HL-60 (cell line): ENCODE measurements around the gene GNAQ.
A peak's percentile ranks its signal among the peaks of the same experiment; 100 is the strongest.

Experiments
- DNase-seq, 2 experiments: peaks; one replicate each; pipeline ENCODE4 v3.0.0-alpha.2; 2010 to 2020; ENCODE audit warnings: low read depth in 1 of 2, low spot score in 1 of 2
- H3K27ac ChIP-seq: fragments of 250-450 bp; sonication (Bioruptor Pico); replicated peaks from 2 replicates; pipeline ENCODE4 v1.5.1; 2020; ENCODE audit warnings: mild to moderate bottlenecking, moderate library complexity
- H3K27me3 ChIP-seq: fragments of 250-450 bp; sonication (Bioruptor Pico); 2 replicates; pipeline ENCODE4 v1.5.1; 2021; ENCODE audit warnings: mild to moderate bottlenecking, moderate library complexity; ENCODE audit not compliant: insufficient read depth, poor library complexity, severe bottlenecking
- H3K4me3 ChIP-seq: replicated peaks from 2 replicates; pipeline ENCODE4 v1.5.1; 2011; ENCODE audit warnings: mild to moderate bottlenecking, control low read depth, low read length; ENCODE audit not compliant: insufficient read depth
- GABPA ChIP-seq: IDR thresholded peaks from 2 replicates; pipeline ENCODE4 v1.6.1; 2012; ENCODE audit warnings: low read depth
- POLR2AphosphoS5 ChIP-seq: IDR thresholded peaks from 2 replicates; pipeline ENCODE4 v1.6.1; 2012; ENCODE audit warnings: low read depth
- SPI1 ChIP-seq: IDR thresholded peaks from 2 replicates; pipeline ENCODE4 v1.6.1; 2012; ENCODE audit warnings: low read depth, mild to moderate bottlenecking, borderline replicate concordance
- TF ChIP-seq, protein P1 (sequence below): IDR thresholded peaks from 2 replicates; pipeline ENCODE4 v1.6.1; 2012; ENCODE audit warnings: low read depth; ENCODE audit not compliant: insufficient replicate concordance
- TF ChIP-seq, protein P2 (sequence below): IDR thresholded peaks from one replicate; pipeline ENCODE4 v1.5.1; 2011; ENCODE audit warnings: low read length, control low read depth, inconsistent platforms; ENCODE audit not compliant: insufficient read depth

The GNAQ gene

DNA sequence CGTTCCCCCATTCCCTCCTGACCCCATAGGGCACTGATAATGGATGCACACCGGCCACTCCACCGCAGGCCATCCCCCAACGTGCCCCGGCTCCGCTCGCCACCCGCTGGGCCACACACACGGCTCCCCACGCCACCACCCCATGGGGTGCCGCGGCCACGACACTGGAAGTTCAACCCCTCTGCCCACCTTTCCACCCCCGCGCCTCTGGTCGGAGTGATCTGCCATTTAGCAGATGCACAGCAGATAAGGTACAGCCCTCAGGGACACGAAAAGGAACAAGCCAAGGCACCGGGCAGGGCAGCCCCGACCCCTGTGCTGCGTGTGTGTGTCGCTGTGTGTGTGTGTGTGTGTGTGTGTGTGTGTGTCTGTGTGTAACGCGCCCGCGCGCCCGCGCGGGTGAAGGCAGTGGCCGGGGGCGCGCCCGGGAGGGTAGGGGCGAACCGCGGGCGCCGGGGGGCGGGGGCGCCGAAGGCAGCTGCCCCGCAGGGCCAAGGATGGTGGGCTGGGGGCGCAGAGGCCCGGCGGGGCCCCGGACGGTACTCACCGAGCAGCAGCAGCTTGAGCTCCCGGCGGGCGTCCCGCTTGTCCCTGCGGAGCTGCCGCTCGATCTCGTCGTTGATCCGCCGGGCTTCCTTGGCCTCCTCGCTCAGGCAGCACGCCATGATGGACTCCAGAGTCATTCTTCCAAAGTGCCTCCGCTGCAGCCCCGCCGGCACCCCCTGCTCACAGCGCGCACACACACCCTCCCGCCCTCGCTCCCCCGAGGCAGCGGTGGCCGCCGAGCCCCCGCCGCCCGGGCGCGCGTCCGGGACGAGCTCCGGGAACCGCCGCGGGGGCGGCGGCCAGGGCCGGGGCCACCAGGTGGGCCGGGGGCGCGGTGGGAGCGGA lies 813 bp downstream of the GNAQ start:
- peak; percentile 61 to 66 for DNase-seq
- H3K27ac ChIP-seq: peak overlapping the region; percentile 85
- H3K4me3 ChIP-seq: peak overlapping the region; percentile 90
- H3K27me3 ChIP-seq: no peaks in the 10 kb centered on the region
- TF ChIP-seq GABPA (no peak), SPI1 (no peak), POLR2AphosphoS5 (no peak; the same call in 1 of the 2 replicates)
- TF ChIP-seq, protein P1, sequence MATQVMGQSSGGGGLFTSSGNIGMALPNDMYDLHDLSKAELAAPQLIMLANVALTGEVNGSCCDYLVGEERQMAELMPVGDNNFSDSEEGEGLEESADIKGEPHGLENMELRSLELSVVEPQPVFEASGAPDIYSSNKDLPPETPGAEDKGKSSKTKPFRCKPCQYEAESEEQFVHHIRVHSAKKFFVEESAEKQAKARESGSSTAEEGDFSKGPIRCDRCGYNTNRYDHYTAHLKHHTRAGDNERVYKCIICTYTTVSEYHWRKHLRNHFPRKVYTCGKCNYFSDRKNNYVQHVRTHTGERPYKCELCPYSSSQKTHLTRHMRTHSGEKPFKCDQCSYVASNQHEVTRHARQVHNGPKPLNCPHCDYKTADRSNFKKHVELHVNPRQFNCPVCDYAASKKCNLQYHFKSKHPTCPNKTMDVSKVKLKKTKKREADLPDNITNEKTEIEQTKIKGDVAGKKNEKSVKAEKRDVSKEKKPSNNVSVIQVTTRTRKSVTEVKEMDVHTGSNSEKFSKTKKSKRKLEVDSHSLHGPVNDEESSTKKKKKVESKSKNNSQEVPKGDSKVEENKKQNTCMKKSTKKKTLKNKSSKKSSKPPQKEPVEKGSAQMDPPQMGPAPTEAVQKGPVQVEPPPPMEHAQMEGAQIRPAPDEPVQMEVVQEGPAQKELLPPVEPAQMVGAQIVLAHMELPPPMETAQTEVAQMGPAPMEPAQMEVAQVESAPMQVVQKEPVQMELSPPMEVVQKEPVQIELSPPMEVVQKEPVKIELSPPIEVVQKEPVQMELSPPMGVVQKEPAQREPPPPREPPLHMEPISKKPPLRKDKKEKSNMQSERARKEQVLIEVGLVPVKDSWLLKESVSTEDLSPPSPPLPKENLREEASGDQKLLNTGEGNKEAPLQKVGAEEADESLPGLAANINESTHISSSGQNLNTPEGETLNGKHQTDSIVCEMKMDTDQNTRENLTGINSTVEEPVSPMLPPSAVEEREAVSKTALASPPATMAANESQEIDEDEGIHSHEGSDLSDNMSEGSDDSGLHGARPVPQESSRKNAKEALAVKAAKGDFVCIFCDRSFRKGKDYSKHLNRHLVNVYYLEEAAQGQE: no peak
- TF ChIP-seq, protein P2, sequence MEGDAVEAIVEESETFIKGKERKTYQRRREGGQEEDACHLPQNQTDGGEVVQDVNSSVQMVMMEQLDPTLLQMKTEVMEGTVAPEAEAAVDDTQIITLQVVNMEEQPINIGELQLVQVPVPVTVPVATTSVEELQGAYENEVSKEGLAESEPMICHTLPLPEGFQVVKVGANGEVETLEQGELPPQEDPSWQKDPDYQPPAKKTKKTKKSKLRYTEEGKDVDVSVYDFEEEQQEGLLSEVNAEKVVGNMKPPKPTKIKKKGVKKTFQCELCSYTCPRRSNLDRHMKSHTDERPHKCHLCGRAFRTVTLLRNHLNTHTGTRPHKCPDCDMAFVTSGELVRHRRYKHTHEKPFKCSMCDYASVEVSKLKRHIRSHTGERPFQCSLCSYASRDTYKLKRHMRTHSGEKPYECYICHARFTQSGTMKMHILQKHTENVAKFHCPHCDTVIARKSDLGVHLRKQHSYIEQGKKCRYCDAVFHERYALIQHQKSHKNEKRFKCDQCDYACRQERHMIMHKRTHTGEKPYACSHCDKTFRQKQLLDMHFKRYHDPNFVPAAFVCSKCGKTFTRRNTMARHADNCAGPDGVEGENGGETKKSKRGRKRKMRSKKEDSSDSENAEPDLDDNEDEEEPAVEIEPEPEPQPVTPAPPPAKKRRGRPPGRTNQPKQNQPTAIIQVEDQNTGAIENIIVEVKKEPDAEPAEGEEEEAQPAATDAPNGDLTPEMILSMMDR: no peak

DNA sequence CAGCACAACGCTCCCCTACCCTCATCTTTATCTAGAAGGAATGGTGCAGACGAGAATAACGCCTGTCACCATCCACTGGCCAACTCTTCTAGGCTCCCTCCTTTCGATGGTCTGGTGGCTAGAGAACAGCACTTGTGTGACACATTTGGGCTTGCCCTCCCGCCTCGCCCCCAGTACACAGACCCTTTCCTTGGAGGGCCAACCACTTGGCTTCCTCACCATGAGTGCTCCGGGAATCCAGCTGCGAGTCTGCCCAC lies 1.4 kb downstream of the GNAQ start:
- DNase-seq: peak in 1 of 2 experiments; percentile 55
- H3K4me3 ChIP-seq: peak overlapping the region; percentile 90
- H3K27me3 ChIP-seq: no peaks in the 10 kb centered on the region
- peak overlapping the region; percentile 85 for H3K27ac ChIP-seq
- TF ChIP-seq SPI1: no peak
- TF ChIP-seq POLR2AphosphoS5: 0 out of 2 replicates have a peak, but pooled peaks have one; percentile 52

DNA sequence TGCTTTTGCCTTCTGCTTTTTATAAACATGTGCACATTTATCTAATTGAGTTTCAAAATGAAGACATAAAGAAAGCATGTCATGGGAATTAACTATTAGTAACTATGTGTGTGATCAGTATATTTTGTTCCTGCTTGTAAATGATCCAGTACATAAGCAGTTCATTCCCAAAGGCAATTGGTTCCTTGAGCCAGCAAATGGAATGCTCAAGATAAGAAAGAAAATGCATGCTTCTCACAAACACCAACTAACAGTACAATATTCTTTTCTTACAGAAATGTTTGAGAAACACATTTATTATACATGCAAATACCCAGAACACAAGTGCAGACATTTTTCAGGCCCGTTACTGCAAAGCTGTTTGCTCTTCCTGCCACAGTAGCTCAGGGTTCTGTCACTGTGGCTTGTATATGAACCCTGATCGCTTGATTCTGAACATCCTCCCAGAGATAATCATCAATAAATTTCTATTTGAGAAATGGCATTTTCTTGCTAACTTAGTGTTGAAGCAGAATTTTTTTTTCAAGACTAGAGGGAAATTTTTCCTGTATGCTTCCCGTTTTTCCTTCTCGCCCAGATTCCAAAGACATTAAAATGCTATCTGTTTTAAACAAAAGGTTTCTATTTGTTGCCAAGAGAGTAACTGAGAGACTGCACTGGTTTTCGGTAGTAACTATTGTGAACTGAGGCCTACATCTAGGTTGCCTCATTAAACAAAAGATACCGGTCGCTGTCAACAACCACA lies 1.9 kb downstream of the GNAQ start:
- peak overlapping the region; percentile 85 for H3K27ac ChIP-seq
- H3K4me3 ChIP-seq: peak overlapping the region; percentile 90
- no peak for DNase-seq
- H3K27me3 ChIP-seq: no peaks in the 10 kb centered on the region
- no peak for TF ChIP-seq SPI1
- no peak for TF ChIP-seq GABPA
- no peak for TF ChIP-seq POLR2AphosphoS5
- TF ChIP-seq, protein P2: no peak
- TF ChIP-seq, protein P1: no peak

DNA sequence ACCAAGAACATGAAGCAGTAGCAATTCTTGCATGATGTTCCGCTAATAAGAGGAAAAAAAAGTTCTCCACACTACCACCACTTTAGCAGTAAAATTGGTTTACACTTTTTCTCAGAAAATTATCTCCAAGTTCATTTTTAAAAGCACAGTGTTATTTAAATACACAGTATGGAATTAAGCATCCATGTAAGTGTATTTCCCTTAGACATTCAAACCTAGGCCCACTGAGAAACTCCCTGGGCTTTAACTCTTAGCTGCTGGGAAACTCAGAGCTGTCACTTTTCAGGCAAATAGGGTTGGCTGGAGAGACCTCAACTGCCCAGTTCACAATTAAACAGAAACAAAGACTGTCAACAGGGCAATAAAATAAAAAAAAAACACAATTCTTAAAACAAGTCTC lies 2.7 kb downstream of the GNAQ start:
- Histone ChIP-seq H3K4me3 (peak overlapping the region; percentile 90), H3K27ac (peak overlapping the region; percentile 85), H3K27me3 (no peaks in the 10 kb centered on the region)
- no peak for DNase-seq
- TF ChIP-seq SPI1: no peak
- TF ChIP-seq, protein P2: no peak
- no peak for TF ChIP-seq GABPA
